GM10266 (cell line): Measurements from ENCODE around the gene DYDC2.
A peak's percentile ranks its signal among the peaks of the same experiment; 100 is the strongest.

Experiments
- DNase-seq: peaks from one replicate; pipeline ENCODE4 v3.0.0; 2012; ENCODE audit errors: extremely low spot score
- TF ChIP-seq, protein P1 (sequence below): IDR thresholded peaks from 2 replicates; pipeline ENCODE4 v1.5.1; 2012; ENCODE audit warnings: mild to moderate bottlenecking, low read depth; ENCODE audit not compliant: control insufficient read depth, insufficient read depth; ENCODE audit errors: missing control alignments

The DYDC2 gene, protein sequence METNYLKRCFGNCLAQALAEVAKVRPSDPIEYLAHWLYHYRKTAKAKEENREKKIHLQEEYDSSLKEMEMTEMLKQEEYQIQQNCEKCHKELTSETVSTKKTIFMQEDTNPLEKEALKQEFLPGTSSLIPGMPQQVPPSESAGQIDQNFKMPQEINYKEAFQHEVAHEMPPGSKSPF

DNA sequence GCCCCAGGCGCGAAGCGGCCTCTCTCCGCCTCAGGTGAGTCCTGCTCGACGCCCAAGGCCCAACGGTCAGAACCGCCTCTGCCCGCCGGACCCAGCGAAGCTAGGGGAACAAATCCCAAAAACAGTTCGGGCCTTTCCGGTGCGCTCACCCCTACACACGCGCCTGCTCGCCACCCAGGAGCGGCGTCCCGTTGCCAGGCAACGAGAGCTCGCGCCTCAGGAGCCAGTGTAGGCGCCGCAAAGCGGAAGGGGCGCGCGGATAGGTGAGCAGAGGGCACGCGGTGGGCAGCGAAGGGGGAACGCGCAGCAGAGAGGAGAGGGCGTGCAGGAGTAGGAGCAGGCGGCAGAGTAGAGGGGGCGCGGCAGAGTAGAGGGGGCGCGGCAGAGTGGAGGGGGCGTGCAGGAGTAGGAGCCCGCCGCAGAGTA, at the start of gene DYDC2, which contains the start of gene DYDC1:
TSS of gene DYDC2 (plus strand) at position 219 of the 426 bp plus-strand sequence. CDS start 5,663 bp downstream, outside the sequence.
TSS of gene DYDC1 (minus strand) at position 193 of the 426 bp plus-strand sequence. CDS start 4,154 bp downstream, outside the sequence.
- peak; percentile 52 for DNase-seq
- TF ChIP-seq, protein P1, sequence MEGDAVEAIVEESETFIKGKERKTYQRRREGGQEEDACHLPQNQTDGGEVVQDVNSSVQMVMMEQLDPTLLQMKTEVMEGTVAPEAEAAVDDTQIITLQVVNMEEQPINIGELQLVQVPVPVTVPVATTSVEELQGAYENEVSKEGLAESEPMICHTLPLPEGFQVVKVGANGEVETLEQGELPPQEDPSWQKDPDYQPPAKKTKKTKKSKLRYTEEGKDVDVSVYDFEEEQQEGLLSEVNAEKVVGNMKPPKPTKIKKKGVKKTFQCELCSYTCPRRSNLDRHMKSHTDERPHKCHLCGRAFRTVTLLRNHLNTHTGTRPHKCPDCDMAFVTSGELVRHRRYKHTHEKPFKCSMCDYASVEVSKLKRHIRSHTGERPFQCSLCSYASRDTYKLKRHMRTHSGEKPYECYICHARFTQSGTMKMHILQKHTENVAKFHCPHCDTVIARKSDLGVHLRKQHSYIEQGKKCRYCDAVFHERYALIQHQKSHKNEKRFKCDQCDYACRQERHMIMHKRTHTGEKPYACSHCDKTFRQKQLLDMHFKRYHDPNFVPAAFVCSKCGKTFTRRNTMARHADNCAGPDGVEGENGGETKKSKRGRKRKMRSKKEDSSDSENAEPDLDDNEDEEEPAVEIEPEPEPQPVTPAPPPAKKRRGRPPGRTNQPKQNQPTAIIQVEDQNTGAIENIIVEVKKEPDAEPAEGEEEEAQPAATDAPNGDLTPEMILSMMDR: no peak

DNA sequence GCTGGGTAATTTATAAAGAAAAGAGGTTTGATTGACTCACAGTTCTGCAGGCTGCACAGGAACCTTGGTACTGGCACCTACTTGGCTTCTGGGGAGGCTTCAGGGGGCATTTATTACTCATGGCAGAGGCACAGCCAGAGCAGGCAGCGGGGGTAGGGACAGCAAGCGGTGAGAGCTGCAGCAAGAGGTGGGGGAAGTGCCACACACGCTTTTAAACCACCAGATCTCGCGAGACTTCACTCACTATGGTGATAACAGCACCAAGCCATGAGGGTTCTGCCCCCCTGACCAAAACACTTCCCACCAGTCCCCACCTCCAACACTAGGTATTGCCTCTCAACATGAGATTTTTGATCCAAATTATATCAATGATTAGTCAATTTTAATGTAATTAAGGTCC, 43.1 kb upstream of the DYDC2 start:
- no peak for DNase-seq
- TF ChIP-seq, protein P1: no peak

DNA sequence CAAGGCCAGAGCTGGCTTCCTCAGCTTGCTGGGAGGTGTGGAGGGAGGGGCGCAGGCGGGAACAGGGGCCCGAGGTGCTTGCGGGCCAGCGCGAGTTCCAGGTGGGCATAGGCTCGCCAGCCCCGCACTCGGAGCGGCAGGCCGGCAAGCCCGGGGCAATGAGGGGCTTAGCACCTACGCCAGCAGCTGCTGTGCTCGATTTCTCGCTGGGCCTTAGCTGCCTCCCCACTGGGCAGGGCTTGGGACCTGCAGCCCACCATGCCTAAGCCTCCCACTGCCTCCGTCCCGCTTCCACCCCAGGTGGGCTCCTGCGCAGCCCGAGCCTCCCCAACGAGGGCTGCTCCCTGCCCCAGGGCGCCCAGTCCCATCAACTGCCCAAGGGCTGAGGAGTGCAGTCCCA, 41.2 kb upstream of the DYDC2 start:
- DNase-seq: no peak
- TF ChIP-seq, protein P1: no peak

DNA sequence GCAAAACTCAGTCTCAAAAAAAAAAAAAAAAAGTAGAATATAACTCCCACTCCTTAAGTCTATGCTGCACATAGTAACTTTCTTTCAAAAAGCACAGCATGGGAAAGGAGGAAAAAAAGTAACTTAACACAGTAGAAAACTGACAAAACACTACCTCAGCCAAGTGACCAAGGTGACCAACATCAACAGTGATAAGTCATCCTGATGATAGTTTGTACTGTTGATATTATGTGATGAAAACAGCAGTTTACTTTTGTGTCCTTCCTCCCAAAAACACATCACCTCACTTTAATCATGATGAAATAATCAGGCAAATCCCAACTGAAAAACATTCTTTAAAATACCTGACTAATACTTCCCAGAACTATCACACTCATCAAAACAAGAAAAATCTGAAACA, 37.8 kb upstream of the DYDC2 start:
- no peak for DNase-seq
- TF ChIP-seq, protein P1: no peak

DNA sequence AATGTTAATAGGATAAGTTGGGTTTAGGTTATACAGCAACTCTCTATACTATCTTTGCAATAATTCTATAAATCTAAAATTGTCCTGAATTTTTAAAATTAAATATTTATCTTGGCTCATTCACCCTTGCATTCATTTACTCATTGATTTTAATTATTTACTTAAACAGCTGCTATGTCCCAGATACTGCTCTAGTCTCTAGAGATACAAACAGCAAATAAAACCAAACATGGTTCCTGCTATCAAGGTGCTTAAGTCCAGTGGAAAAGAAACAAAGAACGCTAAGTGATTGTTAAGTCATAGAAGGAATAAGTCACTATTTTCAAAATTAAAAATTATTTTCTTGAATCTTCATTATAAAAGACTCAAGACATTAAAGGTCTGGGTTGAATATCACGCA, 37.3 kb upstream of the DYDC2 start:
- no peak for DNase-seq
- TF ChIP-seq, protein P1: no peak

DNA sequence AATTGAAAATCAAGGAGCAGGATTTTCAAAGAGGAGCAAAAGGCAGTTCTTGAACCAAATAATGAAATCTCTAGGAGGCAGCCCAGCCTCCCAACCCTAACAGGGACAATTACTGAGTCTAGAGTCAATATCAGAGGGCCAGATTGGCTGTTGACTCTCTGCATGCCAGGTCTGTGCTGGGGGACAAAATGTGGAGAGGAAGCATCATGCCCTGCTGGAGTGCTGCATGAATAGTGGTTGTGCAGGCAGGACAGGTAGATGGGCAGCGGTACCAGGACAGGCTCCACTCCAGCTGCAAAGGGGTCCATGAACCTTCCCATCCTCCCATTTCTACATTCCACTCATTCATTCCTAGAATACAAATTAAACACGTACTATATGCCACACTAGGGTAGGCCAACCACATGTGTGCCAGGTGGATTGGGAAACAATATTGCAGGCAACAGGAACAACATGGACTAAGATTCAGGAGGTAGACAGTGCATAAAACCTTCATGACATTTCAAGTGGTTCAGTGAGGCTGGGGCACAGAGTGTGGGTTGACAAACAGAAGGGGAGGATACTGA, 36.8 kb upstream of the DYDC2 start:
- no peak for DNase-seq
- TF ChIP-seq, protein P1: no peak

DNA sequence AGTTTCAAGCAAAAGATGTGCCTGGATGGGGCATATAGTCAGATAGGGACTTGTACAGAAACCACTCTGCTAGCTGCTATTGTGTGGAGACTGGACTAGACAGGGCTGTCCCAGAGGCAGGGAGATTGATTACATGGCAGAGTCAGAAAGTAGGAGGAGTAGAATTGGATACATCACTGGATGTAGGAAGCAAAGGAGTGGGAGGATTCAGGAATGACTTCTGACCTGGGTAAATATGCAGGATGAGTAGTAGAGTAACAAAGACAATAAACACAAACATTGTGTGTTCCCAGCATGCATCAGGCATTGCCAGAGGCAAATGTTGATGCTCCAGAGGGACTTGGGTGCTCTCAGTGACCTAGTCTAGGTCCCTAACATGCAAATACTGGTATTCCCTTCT, 36.2 kb upstream of the DYDC2 start:
- no peak for DNase-seq
- TF ChIP-seq, protein P1: no peak
